H7 (cell line): ENCODE data around the gene HS1BP3. TPM values are rescaled to one million over a fixed set of nuclear protein-coding genes. Genes with fewer than 3 reads are reported as not detected.

ENCODE experiments used
- DNase-seq: peaks from one replicate; pipeline ENCODE4 v3.0.0; 2012
- H3K27me3 ChIP-seq: 2 replicates; pipeline ENCODE4 v1.6.0; 2011; ENCODE audit warnings: mild to moderate bottlenecking, low read length; ENCODE audit not compliant: control insufficient read depth, insufficient read depth
- H3K36me3 ChIP-seq: replicated peaks from 2 replicates; pipeline ENCODE4 v1.5.1; 2011; ENCODE audit warnings: low read length; ENCODE audit not compliant: control insufficient read depth, insufficient read depth
- H3K4me3 ChIP-seq: 2 replicates; pipeline ENCODE4 v1.5.1; 2011; ENCODE audit warnings: low read depth, mild to moderate bottlenecking, control low read depth, low read length, moderate library complexity; ENCODE audit not compliant: insufficient read depth
- total RNA-seq: library from RNA; depleted of rRNA; stranded (reverse); fragments of >200 nt; shearing (Covaris generic); gene quantifications from 2 replicates; pipeline ENCODE4 v1.2.3, GENCODE V29; 2014

Gene HS1BP3
- total RNA-seq, 1 experiment from 2014 or later = 30.2 TPM

GRCh38 chr2:20608666-20609348, 42.1 kb downstream of the HS1BP3 start:
- Histone ChIP-seq H3K36me3 (no peaks in the 10 kb centered on the region), H3K4me3 (no peak overlapping the region), H3K27me3 (no peaks in the 10 kb centered on the region)
- no peak for DNase-seq

- no peak for DNase-seq
- Histone ChIP-seq H3K4me3 (no peak overlapping the region), H3K36me3 (no peaks in the 10 kb centered on the region), H3K27me3 (no peaks in the 10 kb centered on the region)
Measured at GRCh38 chr2:20607446-20607845, 43.5 kb downstream of the HS1BP3 start.

GRCh38 chr2:20606198-20606597, 44.7 kb downstream of the HS1BP3 start:
- Histone ChIP-seq H3K4me3 (no peak overlapping the region), H3K36me3 (no peaks in the 10 kb centered on the region), H3K27me3 (no peaks in the 10 kb centered on the region)
- no peak for DNase-seq

- Histone ChIP-seq H3K36me3 (no peaks in the 10 kb centered on the region), H3K4me3 (no peak overlapping the region), H3K27me3 (no peaks in the 10 kb centered on the region)
- no peak for DNase-seq
Measured at GRCh38 chr2:20604951-20605381, 45.9 kb downstream of the HS1BP3 start.

- no peak overlapping the region for H3K4me3 ChIP-seq
- no peak for DNase-seq
- H3K36me3 ChIP-seq = no peaks in the 10 kb centered on the region
- no peaks in the 10 kb centered on the region for H3K27me3 ChIP-seq
Measured at GRCh38 chr2:20604401-20604911, 46.4 kb downstream of the HS1BP3 start.

GRCh38 chr2:20603791-20604190, 47.1 kb downstream of the HS1BP3 start:
- Histone ChIP-seq H3K27me3 (no peaks in the 10 kb centered on the region), H3K36me3 (no peaks in the 10 kb centered on the region), H3K4me3 (no peak overlapping the region)
- DNase-seq = no peak

GRCh38 chr2:20602803-20603202, 48.1 kb downstream of the HS1BP3 start:
- no peak for DNase-seq
- Histone ChIP-seq H3K36me3 (no peaks in the 10 kb centered on the region), H3K27me3 (no peaks in the 10 kb centered on the region), H3K4me3 (no peak overlapping the region)

GRCh38 chr2:20600756-20601325, 50.1 kb downstream of the HS1BP3 start:
- DNase-seq = no peak
- Histone ChIP-seq H3K36me3 (no peaks in the 10 kb centered on the region), H3K27me3 (no peaks in the 10 kb centered on the region), H3K4me3 (no peak overlapping the region)

- DNase-seq = no peak
- no peaks in the 10 kb centered on the region for H3K27me3 ChIP-seq
- no peaks in the 10 kb centered on the region for H3K36me3 ChIP-seq
- H3K4me3 ChIP-seq = no peak overlapping the region
Measured at GRCh38 chr2:20599861-20600461, 50.9 kb downstream of the HS1BP3 start.

- H3K4me3 ChIP-seq = no peak overlapping the region
- DNase-seq = no peak
- H3K27me3 ChIP-seq = no peaks in the 10 kb centered on the region
- H3K36me3 ChIP-seq = no peaks in the 10 kb centered on the region
Measured at GRCh38 chr2:20599001-20599600, 51.8 kb downstream of the HS1BP3 start.

GRCh38 chr2:20597860-20598183, 53.1 kb downstream of the HS1BP3 start:
- no peak for DNase-seq
- Histone ChIP-seq H3K36me3 (no peaks in the 10 kb centered on the region), H3K4me3 (no peak overlapping the region), H3K27me3 (no peaks in the 10 kb centered on the region)

- no peaks in the 10 kb centered on the region for H3K27me3 ChIP-seq
- no peak overlapping the region for H3K4me3 ChIP-seq
- no peaks in the 10 kb centered on the region for H3K36me3 ChIP-seq
- DNase-seq = no peak
Measured at GRCh38 chr2:20596973-20597859, 53.7 kb downstream of the HS1BP3 start.

- DNase-seq = no peak
- H3K27me3 ChIP-seq = no peaks in the 10 kb centered on the region
- no peaks in the 10 kb centered on the region for H3K36me3 ChIP-seq
- H3K4me3 ChIP-seq = no peak overlapping the region
Measured at GRCh38 chr2:20596193-20596972, 54.5 kb downstream of the HS1BP3 start.
